B cell (primary cell): Measurements from ENCODE around the gene SPEM3. TPM values are rescaled to one million over a fixed set of nuclear protein-coding genes. Genes with fewer than 3 reads are reported as not detected.

Experiments
- ATAC-seq: fragments of 200-7000 bp; cut with Tn5 transposase; one replicate; pipeline ENCODE4 v1.10.0; 2021; ENCODE audit warnings: low read depth, mild to moderate bottlenecking, moderate number of reproducible peaks, moderate library complexity
- CTCF ChIA-PET: fragments of 350-600 bp; sonication (Branson Sonifier 250); formaldehyde crosslinking; loops from one replicate; lab custom pipeline; 2021; ENCODE audit warnings: antibody characterized with exemption, inconsistent platforms; lab: Charles Lee
- POLR2A ChIA-PET: fragments of 350-600 bp; sonication (Branson Sonifier 250); formaldehyde crosslinking; loops from one replicate; lab custom pipeline; 2021; ENCODE audit warnings: antibody characterized with exemption; lab: Charles Lee
- DNase-seq: peaks from one replicate; pipeline ENCODE4 v3.0.0; 2013
- H2AFZ ChIP-seq: 2 replicates; pipeline ENCODE4 v1.6.1; 2012; ENCODE audit warnings: mild to moderate bottlenecking, low read depth, low read length; ENCODE audit not compliant: insufficient read depth, poor library complexity, severe bottlenecking
- H3K27ac ChIP-seq, 2 donors: 1 replicate in 1 of 2; 2 replicates in 1 of 2; pipeline ENCODE4 v1.5.1; 2012 to 2013; ENCODE audit warnings: low read length in 2 of 2, mild to moderate bottlenecking in 2 of 2, moderate library complexity in 1 of 2
- H3K27me3 ChIP-seq, 4 experiments: fragments of 200-600 bp in 1 of 4; sonication (generic) in 1 of 4; replicated peaks in 1 of 4; 1 replicate in 2 of 4; 2 replicates in 2 of 4; pipeline versions ENCODE4 v1.6.1 to v1.7.0; 2013 to 2016; ENCODE audit warnings: low read length in 3 of 4, mild to moderate bottlenecking in 2 of 4, mixed read lengths in 1 of 4, moderate library complexity in 1 of 4; ENCODE audit not compliant: insufficient read depth in 4 of 4, control insufficient read depth in 3 of 4; ENCODE audit errors: control extremely low read depth in 1 of 4
- H3K36me3 ChIP-seq, 2 experiments: replicated peaks in 1 of 2; 1 replicate in 1 of 2; 2 replicates in 1 of 2; pipeline versions ENCODE4 v1.6.1 to v1.7.1; 2013; ENCODE audit warnings: low read length in 1 of 2; ENCODE audit not compliant: insufficient read depth in 2 of 2, control insufficient read depth in 1 of 2; ENCODE audit errors: control extremely low read depth in 1 of 2, extremely low read depth in 1 of 2
- H3K4me1 ChIP-seq, 2 donors: fragments of 200-600 bp in 1 of 2; sonication (generic) in 1 of 2; 1 replicate in 1 of 2; 2 replicates in 1 of 2; pipeline versions ENCODE4 v1.5.1 to v1.6.1; 2013 to 2017; ENCODE audit warnings: low read length in 2 of 2; ENCODE audit not compliant: control insufficient read depth in 2 of 2, insufficient read depth in 2 of 2
- H3K4me2 ChIP-seq: replicated peaks from 2 replicates; pipeline ENCODE3; 2012; ENCODE audit warnings: mild to moderate bottlenecking, low read depth, low read length; ENCODE audit not compliant: poor library complexity, severe bottlenecking
- H3K4me3 ChIP-seq, 5 experiments: fragments of 200-600 bp in 1 of 5; sonication (generic) in 1 of 5; 1 replicate in 3 of 5; 2 replicates in 2 of 5; pipeline versions ENCODE4 v1.5.1 to v1.7.0; 2011 to 2016; ENCODE audit warnings: low read length in 4 of 5, mild to moderate bottlenecking in 4 of 5, low read depth in 2 of 5, control low read depth in 1 of 5, moderate library complexity in 1 of 5; ENCODE audit not compliant: insufficient read depth in 1 of 5; ENCODE audit errors: control extremely low read depth in 1 of 5, extremely low read depth in 1 of 5
- H3K79me2 ChIP-seq: fragments of 200-600 bp; sonication (generic); one replicate; pipeline ENCODE4 v1.6.0; 2016; ENCODE audit warnings: low read length; ENCODE audit not compliant: control insufficient read depth, insufficient read depth
- H3K9ac ChIP-seq: fragments of 200-600 bp; sonication (generic); 2 replicates; pipeline ENCODE4 v1.6.1; 2017; ENCODE audit warnings: mild to moderate bottlenecking, low read length, moderate library complexity
- H3K9me3 ChIP-seq, 3 donors: one replicate each; pipeline versions ENCODE4 v1.6.1 to v1.7.1; 2013; ENCODE audit warnings: low read length in 2 of 3; ENCODE audit not compliant: control insufficient read depth in 2 of 3, insufficient read depth in 1 of 3; ENCODE audit errors: control extremely low read depth in 1 of 3
- H4K20me1 ChIP-seq: 2 replicates; pipeline ENCODE4 v1.6.0; 2012; ENCODE audit warnings: mild to moderate bottlenecking, low read length; ENCODE audit not compliant: insufficient read depth, control insufficient read depth, poor library complexity, severe bottlenecking
- H3K27ac Mint-ChIP-seq: one replicate; pipeline ENCODE4 v1.8.0; 2021; ENCODE audit warnings: mixed read lengths
- H3K27me3 Mint-ChIP-seq: one replicate; pipeline ENCODE4 v1.8.0; 2021; ENCODE audit warnings: mixed read lengths
- H3K4me1 Mint-ChIP-seq: one replicate; pipeline ENCODE4 v1.8.0; 2021; ENCODE audit warnings: mixed read lengths
- H3K4me3 Mint-ChIP-seq: one replicate; pipeline ENCODE4 v1.8.0; 2021; ENCODE audit warnings: mixed read lengths
- H3K9me3 Mint-ChIP-seq: one replicate; pipeline ENCODE4 v1.8.0; 2022; ENCODE audit warnings: mixed read lengths; ENCODE audit not compliant: insufficient read depth
- EZH2 ChIP-seq: IDR thresholded peaks from 2 replicates; pipeline ENCODE4 v1.6.1; 2012; ENCODE audit warnings: borderline replicate concordance, low read depth, mild to moderate bottlenecking, moderate library complexity, low read length; ENCODE audit not compliant: insufficient read depth, poor library complexity, severe bottlenecking
- WGBS: methylation state at CpG from one replicate; pipeline ENCODE4 v1.1.5; 2013; ENCODE audit warnings: missing lambda C conversion rate; ENCODE audit not compliant: insufficient coverage; 5-methylcytosine and 5-hydroxymethylcytosine counted together
- intact Hi-C: fragments of 100-400 bp; cut with micrococcal nuclease; formaldehyde crosslinking; loops from one replicate; pipeline ENCODE4 v1.10.0; 2022
- polyA plus RNA-seq: library from polyadenylated mRNA; depleted of rRNA; stranded (reverse); fragments of >200 nt; gene quantifications from 2 replicates; pipeline ENCODE4 v1.2.3, GENCODE V29; 2012
- total RNA-seq, 2 donors: library from RNA; stranded (reverse); fragments of 120-200 nt in 1 of 2; gene quantifications; 1 replicate in 1 of 2; 2 replicates in 1 of 2; pipeline versions ENCODE4 v1.2.3 to v1.2.4, GENCODE V29; 2013 to 2022
- TF ChIP-seq, protein P1 (sequence below): fragments of 200-600 bp; IDR thresholded peaks from one replicate; pipeline ENCODE4 v1.8.0; 2022; ENCODE audit warnings: antibody characterized with exemption, mild to moderate bottlenecking

SPEM3 gene
- total and polyA plus RNA-seq, 2 donors (not counting 1 experiment from before 2014, with no cell fraction given): not detected

DNA sequence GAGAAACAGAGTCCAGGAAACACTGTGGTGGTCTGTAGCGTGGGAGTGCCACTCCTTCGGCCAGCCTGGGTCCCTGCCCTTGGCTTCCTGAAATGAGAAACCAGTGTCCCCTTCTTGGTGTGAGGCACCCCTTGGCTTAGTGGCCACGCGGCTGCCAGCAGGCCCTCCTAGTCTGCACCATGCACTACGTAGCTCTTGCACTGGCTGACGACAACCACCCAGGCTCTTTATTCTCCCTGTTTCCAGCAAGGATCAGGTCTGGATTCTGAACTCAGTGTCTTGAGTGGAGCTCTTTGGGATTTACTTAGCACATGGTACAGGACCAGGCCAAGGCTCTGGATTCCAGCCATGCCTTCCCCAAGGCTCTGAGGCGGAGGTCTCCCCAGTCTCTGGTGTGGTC is 1.1 kb upstream of the SPEM3 start:
- H3K27me3 Mint-ChIP-seq: peaks cover 4% of the 10 kb centered on the region
- ATAC-seq (no peak), DNase-seq (no peak)
- Histone ChIP-seq H3K4me3 (no peak overlapping the region), H3K27me3 (peaks cover 0 to 3% (median 0%) of the 10 kb centered on the region in 4 experiments), H2AFZ (no peak overlapping the region), H3K36me3 (no peaks in the 10 kb centered on the region), H3K79me2 (no peaks in the 10 kb centered on the region), H3K4me2 (no peak overlapping the region), H3K9me3 (no peaks in the 10 kb centered on the region), H3K9ac (no peak overlapping the region), H3K27ac (no peak overlapping the region), H3K4me1 (no peaks in the 10 kb centered on the region), H4K20me1 (no peaks in the 10 kb centered on the region)
- H3K4me1 Mint-ChIP-seq: no peaks in the 10 kb centered on the region
- ChIA-PET POLR2A (no interaction called here), CTCF (no interaction called here)
- intact Hi-C loops: no loop called here
- H3K4me3 Mint-ChIP-seq: no peak overlapping the region
- no peak overlapping the region for H3K27ac Mint-ChIP-seq
- 95% methylated on average over 7 of the region's 7 CpGs for WGBS
- TF ChIP-seq EZH2: no peak
- TF ChIP-seq, protein P1, sequence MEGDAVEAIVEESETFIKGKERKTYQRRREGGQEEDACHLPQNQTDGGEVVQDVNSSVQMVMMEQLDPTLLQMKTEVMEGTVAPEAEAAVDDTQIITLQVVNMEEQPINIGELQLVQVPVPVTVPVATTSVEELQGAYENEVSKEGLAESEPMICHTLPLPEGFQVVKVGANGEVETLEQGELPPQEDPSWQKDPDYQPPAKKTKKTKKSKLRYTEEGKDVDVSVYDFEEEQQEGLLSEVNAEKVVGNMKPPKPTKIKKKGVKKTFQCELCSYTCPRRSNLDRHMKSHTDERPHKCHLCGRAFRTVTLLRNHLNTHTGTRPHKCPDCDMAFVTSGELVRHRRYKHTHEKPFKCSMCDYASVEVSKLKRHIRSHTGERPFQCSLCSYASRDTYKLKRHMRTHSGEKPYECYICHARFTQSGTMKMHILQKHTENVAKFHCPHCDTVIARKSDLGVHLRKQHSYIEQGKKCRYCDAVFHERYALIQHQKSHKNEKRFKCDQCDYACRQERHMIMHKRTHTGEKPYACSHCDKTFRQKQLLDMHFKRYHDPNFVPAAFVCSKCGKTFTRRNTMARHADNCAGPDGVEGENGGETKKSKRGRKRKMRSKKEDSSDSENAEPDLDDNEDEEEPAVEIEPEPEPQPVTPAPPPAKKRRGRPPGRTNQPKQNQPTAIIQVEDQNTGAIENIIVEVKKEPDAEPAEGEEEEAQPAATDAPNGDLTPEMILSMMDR: no peak
- H3K9me3 Mint-ChIP-seq: no peaks in the 10 kb centered on the region

DNA sequence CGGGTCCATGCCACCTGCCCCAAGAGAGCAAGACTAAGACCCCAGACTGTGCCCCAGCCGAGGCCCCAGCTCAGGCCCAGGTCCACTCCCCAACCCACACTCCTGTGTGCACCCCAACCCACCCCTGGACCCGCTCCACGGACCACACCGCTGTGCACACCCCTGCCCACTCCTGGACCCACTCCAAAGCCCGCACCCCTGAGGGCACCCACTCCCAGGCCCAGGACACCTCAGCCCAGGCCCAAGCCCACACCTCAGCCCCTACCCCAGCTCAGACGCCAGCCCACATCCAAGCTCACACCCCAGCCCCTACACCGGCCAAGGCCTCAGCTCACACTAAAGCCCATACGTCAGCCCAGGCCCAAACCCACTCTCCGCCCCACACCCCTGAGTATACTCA is 1.1 kb downstream of the SPEM3 start:
- Histone ChIP-seq H3K36me3 (no peaks in the 10 kb centered on the region), H3K9me3 (no peaks in the 10 kb centered on the region), H3K79me2 (no peaks in the 10 kb centered on the region), H3K27me3 (peaks cover 0 to 3% (median 0%) of the 10 kb centered on the region in 4 experiments), H4K20me1 (no peaks in the 10 kb centered on the region), H3K4me2 (no peak overlapping the region), H2AFZ (no peak overlapping the region), H3K4me1 (no peaks in the 10 kb centered on the region), H3K4me3 (no peak overlapping the region), H3K9ac (no peak overlapping the region), H3K27ac (no peak overlapping the region)
- Mint-ChIP-seq H3K27ac (no peak overlapping the region), H3K27me3 (peaks cover 4% of the 10 kb centered on the region), H3K9me3 (no peaks in the 10 kb centered on the region), H3K4me3 (no peak overlapping the region), H3K4me1 (no peaks in the 10 kb centered on the region)
- ChIA-PET CTCF (no interaction called here), POLR2A (interaction anchor here (0.7 kb wide), 1 partner anchor 14 kb away, joined by 4 read pairs; no protein-coding TSS in a partner anchor)
- 91% methylated on average over 10 of the region's 10 CpGs for WGBS
- ATAC-seq: no peak
- intact Hi-C loops: no loop called here
- no peak for DNase-seq
- TF ChIP-seq, protein P1: no peak
- no peak for TF ChIP-seq EZH2
